Effector memory CD8-positive, alpha-beta T cell (primary cell): ENCODE data around the gene UBA3.

Source experiments
- ATAC-seq: fragments of 150-1000 bp; cut with Tn5 transposase; replicated peaks from 2 replicates; pipeline ENCODE4 v1.10.0; 2021; ENCODE audit warnings: mild to moderate bottlenecking, moderate library complexity
- DNase-seq, 3 experiments: peaks; one replicate each; pipeline ENCODE4 v3.0.0; 2021
- H3K27ac Mint-ChIP-seq, 2 donors: one replicate each; pipeline ENCODE4 v1.8.0; 2022; ENCODE audit warnings: mild to moderate bottlenecking in 2 of 2, mixed read lengths in 2 of 2, moderate library complexity in 2 of 2
- H3K27me3 Mint-ChIP-seq, 2 donors: one replicate each; pipeline ENCODE4 v1.8.0; 2022; ENCODE audit warnings: mixed read lengths in 2 of 2
- H3K36me3 Mint-ChIP-seq: one replicate; pipeline ENCODE4 v1.8.0; 2022; ENCODE audit warnings: mild to moderate bottlenecking, moderate library complexity, mixed read lengths; ENCODE audit not compliant: insufficient read depth
- H3K4me1 Mint-ChIP-seq, 2 donors: one replicate each; pipeline ENCODE4 v1.8.0; 2022; ENCODE audit warnings: low read depth in 2 of 2, mixed read lengths in 2 of 2
- H3K4me3 Mint-ChIP-seq, 2 donors: one replicate each; pipeline ENCODE4 v1.8.0; 2022; ENCODE audit warnings: mild to moderate bottlenecking in 2 of 2, mixed read lengths in 2 of 2, moderate library complexity in 2 of 2
- H3K9me3 Mint-ChIP-seq, 2 donors: one replicate each; pipeline ENCODE4 v1.8.0; 2022; ENCODE audit warnings: mixed read lengths in 2 of 2

UBA3 gene

DNA sequence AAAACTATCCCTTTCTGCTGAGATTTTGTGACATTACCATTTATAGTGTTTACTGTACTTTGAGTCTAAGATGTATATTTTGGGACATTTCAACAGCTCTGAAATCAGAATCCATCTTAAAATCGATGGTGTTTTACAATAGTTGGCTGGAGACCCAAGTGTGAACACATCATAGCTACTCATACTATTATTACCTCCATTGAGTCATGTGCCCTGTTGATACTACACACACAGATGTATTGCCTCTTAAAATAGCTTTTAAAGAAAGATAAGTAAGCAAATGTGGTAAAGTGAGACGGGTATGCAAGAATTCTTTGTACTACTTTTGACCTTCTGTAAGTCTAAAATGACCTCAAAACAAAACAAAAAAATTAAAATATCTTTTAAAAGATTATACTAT, 35.6 kb upstream of the UBA3 start:
- Mint-ChIP-seq H3K27me3 (no peaks in the 10 kb centered on the region), H3K27ac (no peak overlapping the region), H3K9me3 (no peaks in the 10 kb centered on the region), H3K4me1 (peaks cover 0 to 8% of the 10 kb centered on the region in 2 donors), H3K4me3 (no peak overlapping the region), H3K36me3 (no peaks in the 10 kb centered on the region)
- DNase-seq (no peak), ATAC-seq (no peak)

GRCh38 chr3:69113536-69113935, 33.4 kb upstream of the UBA3 start:
- no peak for ATAC-seq
- Mint-ChIP-seq H3K36me3 (no peaks in the 10 kb centered on the region), H3K9me3 (no peaks in the 10 kb centered on the region), H3K27ac (no peak overlapping the region), H3K4me1 (peaks cover 0 to 8% of the 10 kb centered on the region in 2 donors), H3K4me3 (no peak overlapping the region), H3K27me3 (no peaks in the 10 kb centered on the region)
- DNase-seq = no peak

- Mint-ChIP-seq H3K9me3 (no peaks in the 10 kb centered on the region), H3K4me1 (peaks cover 0 to 13% of the 10 kb centered on the region in 2 donors), H3K4me3 (no peak overlapping the region), H3K27me3 (no peaks in the 10 kb centered on the region), H3K27ac (no peak overlapping the region), H3K36me3 (peaks cover 5% of the 10 kb centered on the region)
- no peak for ATAC-seq
- no peak for DNase-seq
Observed at GRCh38 chr3:69110941-69111546, 30.9 kb upstream of the UBA3 start.

GRCh38 chr3:69108811-69109210, 28.6 kb upstream of the UBA3 start:
- DNase-seq (no peak), ATAC-seq (no peak)
- peaks cover 27% of the 10 kb centered on the region for H3K36me3 Mint-ChIP-seq
- H3K4me1 Mint-ChIP-seq = peaks cover 4 to 20% of the 10 kb centered on the region in 2 donors
- H3K9me3 Mint-ChIP-seq = no peaks in the 10 kb centered on the region
- no peak overlapping the region for H3K4me3 Mint-ChIP-seq
- H3K27ac Mint-ChIP-seq = no peak overlapping the region
- H3K27me3 Mint-ChIP-seq = no peaks in the 10 kb centered on the region

- H3K27me3 Mint-ChIP-seq = no peaks in the 10 kb centered on the region
- DNase-seq (no peak), ATAC-seq (no peak)
- H3K27ac Mint-ChIP-seq = peak overlapping the region; percentile 3 to 13
- H3K4me1 Mint-ChIP-seq = peaks cover 8 to 17% of the 10 kb centered on the region in 2 donors
- no peaks in the 10 kb centered on the region for H3K9me3 Mint-ChIP-seq
- no peak overlapping the region for H3K4me3 Mint-ChIP-seq
- peaks cover 36% of the 10 kb centered on the region for H3K36me3 Mint-ChIP-seq
Observed at GRCh38 chr3:69107841-69108240, 27.7 kb upstream of the UBA3 start.

DNA sequence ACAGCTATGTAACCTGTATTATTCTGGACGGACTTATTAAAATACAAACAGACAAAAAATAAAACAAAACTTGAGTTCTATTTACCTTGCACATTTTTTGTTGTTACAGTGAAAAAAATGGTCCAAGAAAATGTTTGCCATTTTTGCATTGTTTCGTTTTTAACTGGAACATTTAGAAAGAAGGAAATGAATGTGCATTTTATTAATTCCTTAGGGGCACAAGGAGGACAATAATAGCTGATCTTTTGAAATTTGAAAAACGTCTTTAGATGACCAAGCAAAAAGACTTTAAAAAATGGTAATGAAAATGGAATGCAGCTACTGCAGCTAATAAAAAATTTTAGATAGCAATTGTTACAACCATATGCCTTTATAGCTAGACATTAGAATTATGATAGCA, 25.2 kb upstream of the UBA3 start:
- Mint-ChIP-seq H3K9me3 (no peaks in the 10 kb centered on the region), H3K27me3 (no peaks in the 10 kb centered on the region), H3K4me1 (peaks cover 13 to 27% of the 10 kb centered on the region in 2 donors), H3K36me3 (peaks cover 54% of the 10 kb centered on the region), H3K27ac (no peak overlapping the region), H3K4me3 (no peak overlapping the region)
- ATAC-seq (no peak), DNase-seq (no peak)

DNA sequence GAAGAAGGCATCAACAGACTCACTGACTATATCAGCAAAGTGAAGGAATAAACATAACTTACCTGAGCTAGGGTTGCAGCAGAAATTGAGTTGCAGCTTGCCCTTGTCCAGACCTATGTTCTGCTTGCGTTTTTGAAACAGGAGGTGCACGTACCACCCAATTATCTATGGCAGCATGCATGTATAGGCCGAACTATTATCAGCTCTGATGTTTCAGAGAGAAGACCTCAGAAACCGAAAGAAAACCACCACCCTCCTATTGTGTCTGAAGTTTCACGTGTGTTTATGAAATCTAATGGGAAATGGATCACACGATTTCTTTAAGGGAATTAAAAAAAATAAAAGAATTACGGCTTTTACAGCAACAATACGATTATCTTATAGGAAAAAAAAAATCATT, 24.4 kb upstream of the UBA3 start:
- Mint-ChIP-seq H3K27ac (no peak overlapping the region), H3K36me3 (peaks cover 58% of the 10 kb centered on the region), H3K4me3 (no peak overlapping the region), H3K9me3 (no peaks in the 10 kb centered on the region), H3K4me1 (peaks cover 20 to 35% of the 10 kb centered on the region in 2 donors), H3K27me3 (no peaks in the 10 kb centered on the region)
- no peak for ATAC-seq
- DNase-seq = no peak

GRCh38 chr3:69103123-69103522, 23.0 kb upstream of the UBA3 start:
- H3K36me3 Mint-ChIP-seq = peaks cover 68% of the 10 kb centered on the region
- H3K4me1 Mint-ChIP-seq = peaks cover 26 to 44% of the 10 kb centered on the region in 2 donors
- no peak overlapping the region for H3K4me3 Mint-ChIP-seq
- peak overlapping the region; percentile 63 to 86 for H3K27ac Mint-ChIP-seq
- H3K27me3 Mint-ChIP-seq = no peaks in the 10 kb centered on the region
- DNase-seq = no peak
- ATAC-seq = no peak
- no peaks in the 10 kb centered on the region for H3K9me3 Mint-ChIP-seq

GRCh38 chr3:69102384-69102783, 22.2 kb upstream of the UBA3 start:
- H3K9me3 Mint-ChIP-seq = no peaks in the 10 kb centered on the region
- DNase-seq = no peak
- no peaks in the 10 kb centered on the region for H3K27me3 Mint-ChIP-seq
- H3K36me3 Mint-ChIP-seq = peaks cover 73% of the 10 kb centered on the region
- peak overlapping the region in 1 of 2 donors; percentile 86 for H3K27ac Mint-ChIP-seq
- no peak for ATAC-seq
- no peak overlapping the region for H3K4me3 Mint-ChIP-seq
- peaks cover 30 to 44% of the 10 kb centered on the region in 2 donors for H3K4me1 Mint-ChIP-seq

- H3K27ac Mint-ChIP-seq = peak overlapping the region; percentile 51 to 86
- peaks cover 48 to 64% of the 10 kb centered on the region in 2 donors for H3K4me1 Mint-ChIP-seq
- no peaks in the 10 kb centered on the region for H3K27me3 Mint-ChIP-seq
- H3K36me3 Mint-ChIP-seq = peaks cover 65% of the 10 kb centered on the region
- H3K9me3 Mint-ChIP-seq = no peaks in the 10 kb centered on the region
- peak overlapping the region in 1 of 2 donors; percentile 2 for H3K4me3 Mint-ChIP-seq
- DNase-seq = no peak
- no peak for ATAC-seq
Observed at GRCh38 chr3:69099576-69099975, 19.4 kb upstream of the UBA3 start.

- Mint-ChIP-seq H3K4me1 (peaks cover 57 to 69% of the 10 kb centered on the region in 2 donors), H3K27ac (peak overlapping the region; percentile 96 to 99), H3K36me3 (peaks cover 58% of the 10 kb centered on the region), H3K4me3 (peak overlapping the region; percentile 24 to 52), H3K27me3 (no peaks in the 10 kb centered on the region), H3K9me3 (no peaks in the 10 kb centered on the region)
- ATAC-seq (no peak), DNase-seq (no peak)
Observed at GRCh38 chr3:69097407-69098086, 17.4 kb upstream of the UBA3 start.

- peak overlapping the region; percentile 36 to 96 for H3K4me3 Mint-ChIP-seq
- peak overlapping the region; percentile 96 to 99 for H3K27ac Mint-ChIP-seq
- ATAC-seq (no peak), DNase-seq (no peak)
- peaks cover 53% of the 10 kb centered on the region for H3K36me3 Mint-ChIP-seq
- H3K9me3 Mint-ChIP-seq = no peaks in the 10 kb centered on the region
- no peaks in the 10 kb centered on the region for H3K27me3 Mint-ChIP-seq
- H3K4me1 Mint-ChIP-seq = peaks cover 66 to 73% of the 10 kb centered on the region in 2 donors
Observed at GRCh38 chr3:69096299-69096698, 16.1 kb upstream of the UBA3 start.

- Mint-ChIP-seq H3K9me3 (no peaks in the 10 kb centered on the region), H3K4me3 (peak overlapping the region; percentile 78 to 96), H3K36me3 (peaks cover 54% of the 10 kb centered on the region), H3K4me1 (peaks cover 68 to 77% of the 10 kb centered on the region in 2 donors), H3K27me3 (no peaks in the 10 kb centered on the region), H3K27ac (peak overlapping the region; percentile 96 to 99)
- DNase-seq (no peak), ATAC-seq (no peak)
Observed at GRCh38 chr3:69095636-69096035, 15.5 kb upstream of the UBA3 start.
